ENCODE results near the gene EVI2B. TPM values are rescaled to one million over a fixed set of nuclear protein-coding genes. Genes with fewer than 3 reads are reported as not detected.
"Not testable (repeated sequence)": the region's sequence is repeated elsewhere in the genome, so short reads cannot be mapped to it uniquely, and the experiment has no call there.

EVI2B gene
- total RNA-seq, 2 experiments from 2014 or later, result 17.4 to 71.0 TPM

- H3K9me2 ChIP-seq (ENCODE audit: insufficient read depth, low read length), result no peaks in the 10 kb centered on the region
- no peak overlapping the region for H2AFZ ChIP-seq (ENCODE audit: low read length)
- no peaks in the 10 kb centered on the region for H3K36me3 ChIP-seq (ENCODE audit: insufficient read depth, low read length)
- TF ChIP-seq CTCF (conservative IDR thresholded peaks at IDR 0.05; ENCODE audit: low read length) (no peak), EZH2phosphoT487 (IDR thresholded peaks at IDR 0.05; ENCODE audit: borderline replicate concordance, low read depth, low read length) (no peak)
- CTCF ChIA-PET (ENCODE audit: unreplicated experiment), result no interaction called here
- no peak overlapping the region for H3K4me2 ChIP-seq (ENCODE audit: low read length)
- BruUV-seq (replicated peaks), result no TSS peak
- POLR2A ChIA-PET, result interaction anchor here (0.7 kb wide), 1 partner anchor 23 kb away, joined by 5 read pairs; no protein-coding TSS in a partner anchor
- DNase-seq (ENCODE audit: low spot score), result no peak
- no peaks in the 10 kb centered on the region for H3K9me3 ChIP-seq (ENCODE audit: low read length)
- no peaks in the 10 kb centered on the region for H4K20me1 ChIP-seq (ENCODE audit: insufficient read depth, low read length)
- no peak overlapping the region for H3K4me3 ChIP-seq (ENCODE audit: low read depth, low read length, poor library complexity, severe bottlenecking)
- no peaks in the 10 kb centered on the region for H3K79me2 ChIP-seq (ENCODE audit: insufficient read depth, low read depth, low read length)
- H3K27ac ChIP-seq (ENCODE audit: low read depth, low read length, poor library complexity, severe bottlenecking), result no peak overlapping the region
- intact Hi-C loops (cut with micrococcal nuclease; ENCODE audit: unreplicated experiment), result loop anchor here (5.0 kb wide), 1 partner anchor 47 kb away; no protein-coding TSS in a partner anchor
- H3K4me1 ChIP-seq (ENCODE audit: insufficient read depth, low read length, poor library complexity, severe bottlenecking), result no peaks in the 10 kb centered on the region
Observed at GRCh38 chr17:31289790-31290189, 24.1 kb downstream of the EVI2B start.

DNA sequence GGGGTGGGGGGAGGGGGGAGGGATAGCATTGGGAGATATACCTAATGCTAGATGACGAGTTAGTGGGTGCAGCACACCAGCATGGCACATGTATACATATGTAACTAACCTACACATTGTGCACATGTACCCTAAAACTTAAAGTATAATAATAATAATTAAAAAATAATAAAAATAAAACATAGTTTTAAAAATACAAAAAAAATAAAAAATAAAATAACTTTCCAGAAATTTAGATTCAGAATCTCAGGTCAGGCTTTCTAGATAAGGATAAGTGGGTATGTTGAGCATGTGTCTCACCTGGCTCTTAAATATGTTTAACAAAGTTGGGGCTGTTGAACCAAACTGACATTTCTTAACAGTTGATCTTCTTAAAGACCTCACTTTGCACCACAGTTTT, 25.9 kb downstream of the EVI2B start:
- DNase-seq (ENCODE audit: low spot score); H3K27ac ChIP-seq (ENCODE audit: low read depth, low read length, poor library complexity, severe bottlenecking); H3K4me1 ChIP-seq (ENCODE audit: insufficient read depth, low read length, poor library complexity, severe bottlenecking); H3K4me2 ChIP-seq (ENCODE audit: low read length); BruUV-seq (replicated peaks); H3K36me3 ChIP-seq (ENCODE audit: insufficient read depth, low read length); H3K9me2 ChIP-seq (ENCODE audit: insufficient read depth, low read length); H2AFZ ChIP-seq (ENCODE audit: low read length); H4K20me1 ChIP-seq (ENCODE audit: insufficient read depth, low read length); H3K9me3 ChIP-seq (ENCODE audit: low read length); H3K4me3 ChIP-seq (ENCODE audit: low read depth, low read length, poor library complexity, severe bottlenecking); CTCF ChIA-PET (ENCODE audit: unreplicated experiment); intact Hi-C loops (cut with micrococcal nuclease; ENCODE audit: unreplicated experiment); H3K79me2 ChIP-seq (ENCODE audit: insufficient read depth, low read depth, low read length): not testable (repeated sequence)
- POLR2A ChIA-PET, result interaction anchor here (1.4 kb wide), 1 partner anchor 32 kb away, joined by 5 read pairs; no protein-coding TSS in a partner anchor

- H3K9me2 ChIP-seq (ENCODE audit: insufficient read depth, low read length), result no peaks in the 10 kb centered on the region
- CTCF ChIA-PET (ENCODE audit: unreplicated experiment), result no interaction called here
- no peak overlapping the region for H3K4me3 ChIP-seq (ENCODE audit: low read depth, low read length, poor library complexity, severe bottlenecking)
- POLR2A ChIA-PET, result interaction anchor here (0.6 to 0.7 kb wide), 2 partner anchors 373 to 1157 kb away, joined by 3 to 4 read pairs; no protein-coding TSS in a partner anchor
- H3K36me3 ChIP-seq (ENCODE audit: insufficient read depth, low read length), result no peaks in the 10 kb centered on the region; the same call in 1 of the 2 replicates
- TF ChIP-seq CTCF (conservative IDR thresholded peaks at IDR 0.05; ENCODE audit: low read length) (no peak), EZH2phosphoT487 (IDR thresholded peaks at IDR 0.05; ENCODE audit: borderline replicate concordance, low read depth, low read length) (no peak)
- no peak overlapping the region for H3K27ac ChIP-seq (ENCODE audit: low read depth, low read length, poor library complexity, severe bottlenecking)
- no peaks in the 10 kb centered on the region for H3K79me2 ChIP-seq (ENCODE audit: insufficient read depth, low read depth, low read length)
- no peaks in the 10 kb centered on the region for H3K4me1 ChIP-seq (ENCODE audit: insufficient read depth, low read length, poor library complexity, severe bottlenecking)
- no peak for DNase-seq (ENCODE audit: low spot score)
- intact Hi-C loops (cut with micrococcal nuclease; ENCODE audit: unreplicated experiment), result no loop called here
- H2AFZ ChIP-seq (ENCODE audit: low read length), result no peak overlapping the region
- no peaks in the 10 kb centered on the region for H3K9me3 ChIP-seq (ENCODE audit: low read length)
- no peak overlapping the region for H3K4me2 ChIP-seq (ENCODE audit: low read length)
- no peaks in the 10 kb centered on the region for H4K20me1 ChIP-seq (ENCODE audit: insufficient read depth, low read length)
- BruUV-seq (replicated peaks), result no TSS peak
Observed at GRCh38 chr17:31286587-31286986, 27.3 kb downstream of the EVI2B start.

Data from OCI-LY7 (cell line).